ENCODE measurements around the gene RTN3. TPM values are rescaled to one million over a fixed set of nuclear protein-coding genes. Genes with fewer than 3 reads are reported as not detected.

RTN3 gene
- total RNA-seq, 1 experiment from 2014 or later: 175 TPM

Other genes with a start within 250 kb of the RTN3 start
- not detected in 2 replicates for gene PLAAT5, start 190.3 kb upstream of the RTN3 start, total RNA-seq (2014; rRNA removed; shearing (Covaris generic))
- gene LGALS12, start 175.4 kb upstream of the RTN3 start, total RNA-seq (2014; rRNA removed; shearing (Covaris generic)): not detected in 2 replicates
- 81.0 and 90.7 TPM in 2 replicates for gene PLAAT4, start 144.7 kb upstream of the RTN3 start, total RNA-seq (2014; rRNA removed; shearing (Covaris generic))
- gene PLAAT2, start 118.1 kb upstream of the RTN3 start, total RNA-seq (2014; rRNA removed; shearing (Covaris generic)): 2.8 TPM in 1 of 2 replicates, not detected in the other
- 25.1 and 36.5 TPM in 2 replicates for gene PLAAT3, start 67.1 kb upstream of the RTN3 start, total RNA-seq (2014; rRNA removed; shearing (Covaris generic))
- 51.3 and 80.4 TPM in 2 replicates for gene ATL3, start 10.1 kb upstream of the RTN3 start, total RNA-seq (2014; rRNA removed; shearing (Covaris generic))
- gene ZFTA, start 87.3 kb downstream of the RTN3 start, total RNA-seq (2014; rRNA removed; shearing (Covaris generic)): 4.0 and 5.7 TPM in 2 replicates
- gene SPINDOC, start 132.0 kb downstream of the RTN3 start, total RNA-seq (2014; rRNA removed; shearing (Covaris generic)): 15.3 and 28.2 TPM in 2 replicates
- gene MARK2, start 157.6 kb downstream of the RTN3 start, total RNA-seq (2014; rRNA removed; shearing (Covaris generic)): 14.5 and 20.4 TPM in 2 replicates
- gene RCOR2, start 235.7 kb downstream of the RTN3 start, total RNA-seq (2014; rRNA removed; shearing (Covaris generic)): 1.1 and 1.9 TPM in 2 replicates

Data from M059J (cell line).